ENCODE measurements around the gene LRRC10B. TPM values are rescaled to one million over a fixed set of nuclear protein-coding genes. Genes with fewer than 3 reads are reported as not detected.

Gene LRRC10B
- total and polyA plus RNA-seq, 7 donors: 0.71 to 4.4 (median 1.1) TPM; not detected in 2

DNA sequence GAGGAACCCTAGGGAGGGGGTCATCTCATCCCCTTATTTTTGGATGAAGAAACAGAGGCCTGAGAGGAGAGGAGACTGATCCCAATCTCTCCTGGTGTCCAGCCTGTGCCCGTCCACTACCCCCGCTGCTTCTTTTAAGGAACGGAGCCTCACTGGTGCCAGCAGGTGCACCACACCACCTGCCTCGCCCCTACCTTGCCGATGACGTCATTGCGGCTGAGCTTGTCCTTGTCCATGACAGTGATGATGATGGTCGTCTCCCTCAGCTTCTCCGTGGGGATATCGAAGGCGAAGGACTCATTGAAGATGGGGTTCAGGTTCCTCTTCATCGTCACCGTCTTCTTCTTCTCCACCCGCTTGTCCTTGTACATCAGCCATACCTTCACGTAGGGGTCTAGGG lies 14.3 kb downstream of the LRRC10B start:
- intact Hi-C loops (cut with DNase I): no loop called here
- H3K36me3 ChIP-seq: no peaks in the 10 kb centered on the region
- no peak overlapping the region for H3K4me3 ChIP-seq
- TF ChIP-seq EP300 (IDR thresholded peaks at IDR 0.05) (no peak), POLR2A (IDR thresholded peaks at IDR 0.05) (no peak), POLR2AphosphoS5 (IDR thresholded peaks at IDR 0.05) (no peak)
- TF ChIP-seq, protein P1, sequence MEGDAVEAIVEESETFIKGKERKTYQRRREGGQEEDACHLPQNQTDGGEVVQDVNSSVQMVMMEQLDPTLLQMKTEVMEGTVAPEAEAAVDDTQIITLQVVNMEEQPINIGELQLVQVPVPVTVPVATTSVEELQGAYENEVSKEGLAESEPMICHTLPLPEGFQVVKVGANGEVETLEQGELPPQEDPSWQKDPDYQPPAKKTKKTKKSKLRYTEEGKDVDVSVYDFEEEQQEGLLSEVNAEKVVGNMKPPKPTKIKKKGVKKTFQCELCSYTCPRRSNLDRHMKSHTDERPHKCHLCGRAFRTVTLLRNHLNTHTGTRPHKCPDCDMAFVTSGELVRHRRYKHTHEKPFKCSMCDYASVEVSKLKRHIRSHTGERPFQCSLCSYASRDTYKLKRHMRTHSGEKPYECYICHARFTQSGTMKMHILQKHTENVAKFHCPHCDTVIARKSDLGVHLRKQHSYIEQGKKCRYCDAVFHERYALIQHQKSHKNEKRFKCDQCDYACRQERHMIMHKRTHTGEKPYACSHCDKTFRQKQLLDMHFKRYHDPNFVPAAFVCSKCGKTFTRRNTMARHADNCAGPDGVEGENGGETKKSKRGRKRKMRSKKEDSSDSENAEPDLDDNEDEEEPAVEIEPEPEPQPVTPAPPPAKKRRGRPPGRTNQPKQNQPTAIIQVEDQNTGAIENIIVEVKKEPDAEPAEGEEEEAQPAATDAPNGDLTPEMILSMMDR (IDR thresholded peaks at IDR 0.05): no peak
- H3K27ac ChIP-seq: no peak overlapping the region
- H3K27me3 ChIP-seq: peaks cover 0 to 14% (median 0%) of the 10 kb centered on the region in 3 donors
- no peaks in the 10 kb centered on the region for H3K4me1 ChIP-seq
- H3K9me3 ChIP-seq: no peaks in the 10 kb centered on the region
- no peak for DNase-seq
- 91 to 92% methylated on average over 15 of the region's 15 CpGs for WGBS, 2 donors

DNA sequence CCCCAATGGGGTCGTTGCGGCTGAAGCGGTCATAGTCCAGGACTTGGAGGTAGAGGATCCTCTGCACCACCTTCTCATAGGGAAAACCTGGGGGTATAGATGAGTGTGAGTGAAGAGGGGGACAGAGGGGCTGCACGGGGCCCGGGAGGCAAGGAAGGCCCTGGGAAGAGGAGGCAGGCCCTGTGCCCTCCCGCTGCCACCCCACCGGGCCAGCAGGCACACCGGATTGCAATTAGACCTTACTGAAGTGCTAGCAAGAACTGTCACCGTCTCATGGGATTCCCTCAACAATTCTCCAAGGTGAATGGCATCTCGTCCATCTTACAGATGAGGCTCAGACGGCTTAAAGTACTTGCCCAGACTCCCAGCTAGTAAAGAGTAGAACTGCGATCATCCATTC lies 15.9 kb downstream of the LRRC10B start:
- no peak overlapping the region for H3K27ac ChIP-seq
- H3K4me1 ChIP-seq: no peaks in the 10 kb centered on the region
- TF ChIP-seq POLR2AphosphoS5 (IDR thresholded peaks at IDR 0.05): no peak
- TF ChIP-seq POLR2A (IDR thresholded peaks at IDR 0.05): no peak
- no peak for TF ChIP-seq EP300 (IDR thresholded peaks at IDR 0.05)
- TF ChIP-seq, protein P1 (IDR thresholded peaks at IDR 0.05): no peak
- intact Hi-C loops (cut with DNase I): no loop called here
- H3K27me3 ChIP-seq: peaks cover 0 to 15% (median 0%) of the 10 kb centered on the region in 3 donors
- H3K9me3 ChIP-seq: no peaks in the 10 kb centered on the region
- no peak overlapping the region for H3K4me3 ChIP-seq
- no peak for DNase-seq
- 87 to 91% methylated on average over 12 of the region's 12 CpGs for WGBS, 2 donors
- H3K36me3 ChIP-seq: no peaks in the 10 kb centered on the region

DNA sequence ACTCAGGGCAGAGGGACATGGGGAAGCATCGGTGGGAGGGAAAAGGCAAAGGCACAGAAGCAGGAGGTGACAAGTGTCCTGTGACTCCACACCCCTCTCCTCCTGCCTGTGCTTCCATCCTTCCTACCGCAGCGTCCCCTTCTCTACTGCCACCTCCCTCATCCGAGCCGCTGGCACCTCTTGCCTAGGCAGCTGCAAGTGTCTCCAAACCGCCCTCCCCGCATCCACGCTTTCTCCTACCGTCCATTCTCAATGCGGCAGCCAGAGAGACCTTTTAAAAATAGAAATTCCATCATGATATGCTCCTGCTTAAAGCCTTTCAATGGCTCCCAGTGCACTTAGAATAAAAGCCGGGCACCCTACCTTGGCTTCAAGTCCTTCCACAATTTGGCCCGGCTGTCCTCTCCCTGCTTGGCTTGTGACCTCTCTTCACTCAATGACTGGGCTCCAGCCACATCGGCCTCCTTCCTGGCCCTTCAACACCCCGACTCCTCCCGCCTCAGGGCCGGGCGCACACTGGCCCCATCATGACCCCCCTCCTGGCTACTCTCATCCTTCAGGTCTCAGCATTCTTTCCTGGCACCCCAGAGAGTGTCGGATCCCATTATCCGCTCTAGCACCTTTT lies 16.5 kb downstream of the LRRC10B start:
- Histone ChIP-seq H3K4me3 (no peak overlapping the region), H3K27ac (no peak overlapping the region), H3K27me3 (peaks cover 0 to 18% (median 0%) of the 10 kb centered on the region in 3 donors), H3K4me1 (no peaks in the 10 kb centered on the region), H3K9me3 (no peaks in the 10 kb centered on the region), H3K36me3 (no peaks in the 10 kb centered on the region)
- DNase-seq: no peak
- 92 to 94% methylated on average over 19 of the region's 19 CpGs for WGBS, 2 donors
- TF ChIP-seq POLR2A (IDR thresholded peaks at IDR 0.05) (no peak), EP300 (IDR thresholded peaks at IDR 0.05) (no peak), POLR2AphosphoS5 (IDR thresholded peaks at IDR 0.05) (no peak)
- TF ChIP-seq, protein P1 (IDR thresholded peaks at IDR 0.05): no peak
- intact Hi-C loops (cut with DNase I): no loop called here

DNA sequence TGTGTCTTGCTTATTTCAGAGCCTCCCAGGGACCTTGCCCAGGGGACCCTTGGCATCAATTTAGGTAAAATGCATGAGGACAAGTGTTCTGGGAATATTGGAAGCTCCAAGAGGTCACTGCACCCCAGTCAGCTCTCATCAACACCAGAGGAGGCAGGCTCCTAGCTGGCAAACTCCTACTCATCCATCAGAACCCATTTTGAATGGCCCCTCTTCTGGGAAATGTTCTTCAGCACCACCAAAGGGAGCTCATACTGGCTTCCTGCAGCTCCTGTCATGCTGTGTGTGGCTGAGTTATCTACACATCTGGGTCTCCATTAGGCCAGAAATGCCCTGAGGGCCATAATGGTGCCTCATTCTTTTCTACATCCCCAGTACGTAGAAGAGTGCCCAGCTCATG lies 17.7 kb downstream of the LRRC10B start:
- Histone ChIP-seq H3K27me3 (peaks cover 0 to 18% (median 0%) of the 10 kb centered on the region in 3 donors), H3K9me3 (no peaks in the 10 kb centered on the region), H3K27ac (no peak overlapping the region), H3K4me3 (no peak overlapping the region), H3K4me1 (no peaks in the 10 kb centered on the region), H3K36me3 (no peaks in the 10 kb centered on the region)
- 95 to 100% methylated on average over 1 of the region's 1 CpG for WGBS, 2 donors
- intact Hi-C loops (cut with DNase I): no loop called here
- TF ChIP-seq POLR2AphosphoS5 (IDR thresholded peaks at IDR 0.05) (no peak), EP300 (IDR thresholded peaks at IDR 0.05) (no peak), POLR2A (IDR thresholded peaks at IDR 0.05) (no peak)
- TF ChIP-seq, protein P1 (IDR thresholded peaks at IDR 0.05): no peak
- DNase-seq: no peak

Data from sigmoid colon (tissue), 7 donors.